SK-N-SH (cell line): ENCODE measurements around the gene NPDC1. TPM values are rescaled to one million over a fixed set of nuclear protein-coding genes. Genes with fewer than 3 reads are reported as not detected.

ENCODE experiments used
- CTCF ChIA-PET: fragments of 300-600, 350-600 bp; formaldehyde crosslinking; extraction: SDS; loops from one replicate; lab custom pipeline; 2021; lab: Yijun Ruan, JAX
- POLR2A ChIA-PET: fragments of 350-600 bp; sonication (Branson Sonifier 250); formaldehyde crosslinking; extraction: SDS; loops from one replicate; lab custom pipeline; 2020; ENCODE audit warnings: antibody characterized with exemption, inconsistent platforms; lab: Yijun Ruan, JAX
- DNase-seq: peaks from one replicate; pipeline ENCODE4 v3.0.0; 2012
- H2AFZ ChIP-seq: fragments of 200-600 bp; sonication (generic); 2 replicates; pipeline ENCODE4 v1.8.1; 2016; ENCODE audit warnings: antibody characterized with exemption, mild to moderate bottlenecking, low read depth
- H3F3A ChIP-seq: fragments of 200-600 bp; sonication (generic); replicated peaks from 2 replicates; pipeline ENCODE3; 2016; ENCODE audit warnings: antibody characterized with exemption, mild to moderate bottlenecking; ENCODE audit not compliant: insufficient read depth
- H3K27ac ChIP-seq, 2 experiments: fragments of 200-500 bp in 1 of 2; fragments of 200-600 bp in 1 of 2; sonication (Bioruptor generic) in 1 of 2; sonication (generic), shearing (Covaris generic) in 1 of 2; 2 replicates each; pipeline versions ENCODE4 v1.5.1 to v1.6.1; 2014 to 2016; ENCODE audit warnings: low read depth in 2 of 2, inconsistent platforms in 1 of 2, low read length in 1 of 2, mild to moderate bottlenecking in 1 of 2, mixed read lengths in 1 of 2
- H3K27me3 ChIP-seq: fragments of 200-600 bp; sonication (generic), shearing (Covaris generic); 2 replicates; pipeline ENCODE4 v1.6.1; 2016; ENCODE audit warnings: mixed run types; ENCODE audit not compliant: insufficient read depth
- H3K36me3 ChIP-seq, 2 experiments: fragments of 200-500 bp in 1 of 2; fragments of 200-600 bp in 1 of 2; sonication (Bioruptor generic) in 1 of 2; sonication (generic) in 1 of 2; replicated peaks in 1 of 2; 2 replicates each; pipeline versions ENCODE3 to v1.5.1; 2014 to 2016; ENCODE audit warnings: low read length in 1 of 2, mild to moderate bottlenecking in 1 of 2; ENCODE audit not compliant: insufficient read depth in 2 of 2, control insufficient read depth in 1 of 2
- H3K4me1 ChIP-seq, 2 experiments: fragments of 200-500 bp in 1 of 2; fragments of 200-600 bp in 1 of 2; sonication (Bioruptor generic) in 1 of 2; sonication (generic), shearing (Covaris generic) in 1 of 2; 2 replicates each; pipeline versions ENCODE4 v1.5.1 to v1.6.1; 2014 to 2016; ENCODE audit warnings: low read depth in 1 of 2, low read length in 1 of 2, mixed run types in 1 of 2; ENCODE audit not compliant: insufficient read depth in 2 of 2, control insufficient read depth in 1 of 2
- H3K4me2 ChIP-seq: fragments of 200-600 bp; sonication (generic), shearing (Covaris generic); 2 replicates; pipeline ENCODE4 v1.6.1; 2017; ENCODE audit warnings: mixed run types
- H3K4me3 ChIP-seq, 2 experiments: fragments of 200-500 bp in 1 of 2; fragments of 200-600 bp in 1 of 2; sonication (Bioruptor generic) in 1 of 2; sonication (generic), shearing (Covaris generic) in 1 of 2; 2 replicates each; pipeline versions ENCODE4 v1.5.1 to v1.8.1; 2014 to 2016; ENCODE audit warnings: low read depth in 2 of 2, inconsistent platforms in 1 of 2, low read length in 1 of 2, mild to moderate bottlenecking in 1 of 2, mixed read lengths in 1 of 2, moderate library complexity in 1 of 2
- H3K79me2 ChIP-seq: fragments of 200-600 bp; sonication (generic); 2 replicates; pipeline ENCODE4 v1.8.1; 2017; ENCODE audit warnings: mild to moderate bottlenecking; ENCODE audit not compliant: insufficient read depth
- H3K9ac ChIP-seq: fragments of 200-600 bp; sonication (generic); 2 replicates; pipeline ENCODE4 v1.6.1; 2017; ENCODE audit warnings: mixed run types
- H3K9me2 ChIP-seq: fragments of 200-600 bp; sonication (generic); 2 replicates; pipeline ENCODE4 v1.6.1; 2017; ENCODE audit warnings: mixed run types
- H3K9me3 ChIP-seq: fragments of 200-600 bp; sonication (generic); 2 replicates; pipeline ENCODE4 v1.6.1; 2017; ENCODE audit warnings: mixed run types, mild to moderate bottlenecking, moderate library complexity
- H4K20me1 ChIP-seq: fragments of 200-600 bp; sonication (generic); 2 replicates; pipeline ENCODE4 v1.6.1; 2017; ENCODE audit warnings: mild to moderate bottlenecking, mixed run types; ENCODE audit not compliant: insufficient read depth
- CHD2 ChIP-seq: fragments of 150-350 bp; IDR thresholded peaks from 2 replicates; pipeline ENCODE4 v1.6.1; 2018; ENCODE audit warnings: low read length; ENCODE audit not compliant: partially characterized antibody
- ELF1 ChIP-seq: IDR thresholded peaks from 2 replicates; pipeline ENCODE4 v1.4.0; 2012
- EP300 ChIP-seq, 2 experiments: IDR thresholded peaks; 2 replicates each; pipeline versions ENCODE4 v1.4.0 to v1.6.1; 2012; ENCODE audit warnings: borderline replicate concordance in 1 of 2, low read depth in 1 of 2, low read length in 1 of 2
- EZH2phosphoT487 ChIP-seq: fragments of 200-600 bp; sonication (generic); IDR thresholded peaks from 2 replicates; pipeline ENCODE4 v1.6.1; 2017; ENCODE audit warnings: low read depth, mixed run types, mild to moderate bottlenecking, antibody characterized with exemption, moderate library complexity, borderline replicate concordance
- FOSL2 ChIP-seq: IDR thresholded peaks from 2 replicates; pipeline ENCODE4 v1.4.0; 2012; ENCODE audit warnings: low read depth, mild to moderate bottlenecking, moderate library complexity, borderline replicate concordance
- FOXJ3 ChIP-seq: sonication (generic); formaldehyde crosslinking; IDR thresholded peaks from 2 replicates; pipeline ENCODE4 v1.5.1; 2020; ENCODE audit warnings: mild to moderate bottlenecking, missing genetic modification reagents
- FOXM1 ChIP-seq: IDR thresholded peaks from 2 replicates; pipeline ENCODE4 v1.4.0; 2012; ENCODE audit warnings: low read depth, mild to moderate bottlenecking
- GABPA ChIP-seq: IDR thresholded peaks from 2 replicates; pipeline ENCODE4 v1.4.0; 2012; ENCODE audit warnings: low read depth, mild to moderate bottlenecking
- JUND ChIP-seq: IDR thresholded peaks from 2 replicates; pipeline ENCODE4 v1.4.0; 2012
- MXI1 ChIP-seq: IDR thresholded peaks from 2 replicates; pipeline ENCODE4 v1.6.1; 2012; ENCODE audit warnings: mild to moderate bottlenecking, low read depth, low read length, improper control_type of control experiment
- POLR2AphosphoS5 ChIP-seq: IDR thresholded peaks from 2 replicates; pipeline ENCODE4 v1.6.1; 2012; ENCODE audit warnings: low read depth, low read length
- RAD21 ChIP-seq: IDR thresholded peaks from 2 replicates; pipeline ENCODE4 v1.6.1; 2012; ENCODE audit warnings: mild to moderate bottlenecking, low read length
- RXRA ChIP-seq: IDR thresholded peaks from 2 replicates; pipeline ENCODE4 v1.4.0; 2012; ENCODE audit warnings: low read depth, mild to moderate bottlenecking, borderline replicate concordance
- SIN3A ChIP-seq: IDR thresholded peaks from 2 replicates; pipeline ENCODE4 v1.6.1; 2012; ENCODE audit warnings: low read depth, mild to moderate bottlenecking, low read length, moderate library complexity, borderline replicate concordance
- SMC3 ChIP-seq: IDR thresholded peaks from 2 replicates; pipeline ENCODE4 v1.6.1; 2012; ENCODE audit warnings: low read depth, low read length, improper control_type of control experiment
- TAF1 ChIP-seq: IDR thresholded peaks from 2 replicates; pipeline ENCODE4 v1.6.1; 2012; ENCODE audit warnings: low read depth, mild to moderate bottlenecking, low read length, moderate library complexity, borderline replicate concordance
- TCF12 ChIP-seq: IDR thresholded peaks from 2 replicates; pipeline ENCODE4 v1.4.0; 2012
- WGBS: methylation state at CpG from one replicate; pipeline ENCODE4 v1.1.6; 2017; ENCODE audit warnings: low lambda C conversion rate; 5-methylcytosine and 5-hydroxymethylcytosine counted together
- polyA plus RNA-seq, 3 experiments: library from polyadenylated mRNA; depleted of rRNA; stranded (reverse); fragments of >200 nt; gene quantifications; 2 replicates each; pipeline ENCODE4 v1.2.3, GENCODE V29; 2012
- TF ChIP-seq, protein P1 (sequence below): fragments of 150-350 bp; IDR thresholded peaks from 2 replicates; pipeline ENCODE4 v1.6.1; 2017; ENCODE audit warnings: antibody characterized with exemption, low read length, low read depth, borderline replicate concordance
- TF ChIP-seq, protein P2 (sequence below): IDR thresholded peaks from 2 replicates; pipeline ENCODE4 v1.4.0; 2012; ENCODE audit warnings: low read depth
- TF ChIP-seq, protein P3 (sequence below): fragments of 150-350 bp; IDR thresholded peaks from 2 replicates; pipeline ENCODE4 v1.6.1; 2016; ENCODE audit warnings: mild to moderate bottlenecking, low read depth, low read length

Gene NPDC1
- polyA plus RNA-seq, 1 of the 3 experiments (the other 2 are of a cell fraction), result 48.1 TPM

- no peak within 1 kb of the TSS for H3K4me3 ChIP-seq
- H3K9me2 ChIP-seq, result no peaks in the 10 kb centered on the region
- H3K36me3 ChIP-seq, result no peaks in the 10 kb centered on the region
- DNase-seq, result no peak
- 0 out of 2 replicates have a peak, but pooled peaks cover 5% of the 10 kb centered on the region for H3K27me3 ChIP-seq
- H3K4me1 ChIP-seq, result peaks cover 0 to 32% of the 10 kb centered on the region in 2 experiments; a peak in 2 of 4 replicates
- no peak within 1 kb of the TSS for H2AFZ ChIP-seq
- H4K20me1 ChIP-seq, result no peaks in the 10 kb centered on the region
- ChIA-PET CTCF (interaction anchor here (1.2 to 19.8 kb wide), 6 partner anchors 7 to 267 kb away, joined by 3 to 803 read pairs (median 10); partner anchors contain the start of genes NPDC1 and SAPCD2), POLR2A (no interaction called here)
- 77% methylated on average over 60 of the region's 90 CpGs for WGBS
- H3K9ac ChIP-seq, result no peak within 1 kb of the TSS
- no peak for TF ChIP-seq SMC3
- TF ChIP-seq, protein P1, sequence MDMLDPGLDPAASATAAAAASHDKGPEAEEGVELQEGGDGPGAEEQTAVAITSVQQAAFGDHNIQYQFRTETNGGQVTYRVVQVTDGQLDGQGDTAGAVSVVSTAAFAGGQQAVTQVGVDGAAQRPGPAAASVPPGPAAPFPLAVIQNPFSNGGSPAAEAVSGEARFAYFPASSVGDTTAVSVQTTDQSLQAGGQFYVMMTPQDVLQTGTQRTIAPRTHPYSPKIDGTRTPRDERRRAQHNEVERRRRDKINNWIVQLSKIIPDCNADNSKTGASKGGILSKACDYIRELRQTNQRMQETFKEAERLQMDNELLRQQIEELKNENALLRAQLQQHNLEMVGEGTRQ, result no peak
- H3K27ac ChIP-seq, result peak within 1 kb of the TSS in 1 of 2 experiments; percentile 96; a peak in 2 of 4 replicates
- H3K9me3 ChIP-seq, result no peaks in the 10 kb centered on the region
- H3F3A ChIP-seq, result no peaks in the 10 kb centered on the region
- no peaks in the 10 kb centered on the region for H3K79me2 ChIP-seq
- H3K4me2 ChIP-seq, result no peak within 1 kb of the TSS
Observed at GRCh38 chr9:137053944-137054931, 8.3 kb upstream of the NPDC1 start, which contains the start of gene ENTPD2. Gene ENTPD2, minus strand, starts transcription at chr9:137054061. Its CDS starts 64 bp downstream, at chr9:137053997.

- no peaks in the 10 kb centered on the region for H3K9me3 ChIP-seq
- H3K9me2 ChIP-seq, result no peaks in the 10 kb centered on the region
- no peak overlapping the region for H3K27ac ChIP-seq
- DNase-seq, result no peak
- no peaks in the 10 kb centered on the region for H3F3A ChIP-seq
- no peak overlapping the region for H3K4me2 ChIP-seq
- no peaks in the 10 kb centered on the region for H3K79me2 ChIP-seq
- ChIA-PET POLR2A (no interaction called here), CTCF (interaction anchor here (0.8 to 19.8 kb wide), 6 partner anchors 9 to 105 kb away, joined by 3 to 803 read pairs (median 4); partner anchors contain the start of genes ABCA2 and SAPCD2)
- no peak overlapping the region for H2AFZ ChIP-seq
- 0 out of 2 replicates have a peak, but pooled peaks cover 5% of the 10 kb centered on the region for H3K27me3 ChIP-seq
- peaks cover 0 to 35% of the 10 kb centered on the region in 2 experiments; a peak in 2 of 4 replicates for H3K4me1 ChIP-seq
- H3K36me3 ChIP-seq, result no peaks in the 10 kb centered on the region
- no peak overlapping the region for H3K4me3 ChIP-seq
- H3K9ac ChIP-seq, result no peak overlapping the region
- TF ChIP-seq RAD21 (no peak), CHD2 (no peak), RXRA (no peak), FOXJ3 (no peak), POLR2AphosphoS5 (no peak), FOSL2 (no peak), GABPA (no peak), TCF12 (no peak), JUND (no peak), MXI1 (no peak), TAF1 (no peak), SIN3A (no peak), ELF1 (no peak), EP300 (IDR thresholded peaks at IDR 0.05; ENCODE audit: borderline replicate concordance in 1 of 2, low read depth in 1 of 2, low read length in 1 of 2) (no peak), EZH2phosphoT487 (no peak), FOXM1 (no peak)
- TF ChIP-seq, protein P2, sequence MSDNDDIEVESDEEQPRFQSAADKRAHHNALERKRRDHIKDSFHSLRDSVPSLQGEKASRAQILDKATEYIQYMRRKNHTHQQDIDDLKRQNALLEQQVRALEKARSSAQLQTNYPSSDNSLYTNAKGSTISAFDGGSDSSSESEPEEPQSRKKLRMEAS, result no peak
- TF ChIP-seq, protein P3, sequence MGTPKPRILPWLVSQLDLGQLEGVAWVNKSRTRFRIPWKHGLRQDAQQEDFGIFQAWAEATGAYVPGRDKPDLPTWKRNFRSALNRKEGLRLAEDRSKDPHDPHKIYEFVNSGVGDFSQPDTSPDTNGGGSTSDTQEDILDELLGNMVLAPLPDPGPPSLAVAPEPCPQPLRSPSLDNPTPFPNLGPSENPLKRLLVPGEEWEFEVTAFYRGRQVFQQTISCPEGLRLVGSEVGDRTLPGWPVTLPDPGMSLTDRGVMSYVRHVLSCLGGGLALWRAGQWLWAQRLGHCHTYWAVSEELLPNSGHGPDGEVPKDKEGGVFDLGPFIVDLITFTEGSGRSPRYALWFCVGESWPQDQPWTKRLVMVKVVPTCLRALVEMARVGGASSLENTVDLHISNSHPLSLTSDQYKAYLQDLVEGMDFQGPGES, result no peak
- TF ChIP-seq, protein P1, result no peak
- TF ChIP-seq, all 33 proteins: peak for 0
- 78% methylated on average over 20 of the region's 71 CpGs for WGBS
- no peaks in the 10 kb centered on the region for H4K20me1 ChIP-seq
Observed at GRCh38 chr9:137052998-137053943, 7.3 kb upstream of the NPDC1 start.
